Choroid plexus epithelial cell (primary cell): ENCODE data around the gene DAPK1.

Source experiments
- DNase-seq: peaks from one replicate; pipeline ENCODE4 v3.0.0-alpha.2; 2010; ENCODE audit warnings: low read depth
- H3K4me3 ChIP-seq: 2 replicates; pipeline ENCODE4 v1.5.1; 2011; ENCODE audit warnings: low read depth, mild to moderate bottlenecking, control low read depth, low read length, moderate library complexity
- CTCF ChIP-seq: conservative IDR thresholded peaks from 2 replicates; pipeline ENCODE4 v1.5.1; 2011; ENCODE audit warnings: low read depth, mild to moderate bottlenecking, control low read depth, inconsistent platforms, low read length, moderate library complexity

DAPK1 gene

GRCh38 chr9:87510252-87510683 lies 12.6 kb downstream of the DAPK1 start:
- DNase-seq: no peak
- H3K4me3 ChIP-seq: no peak overlapping the region
- TF ChIP-seq CTCF: no peak

- H3K4me3 ChIP-seq: no peak overlapping the region
- no peak for TF ChIP-seq CTCF
- no peak for DNase-seq
Measured at GRCh38 chr9:87512311-87512710, 14.6 kb downstream of the DAPK1 start.

GRCh38 chr9:87513161-87513560 lies 15.5 kb downstream of the DAPK1 start:
- TF ChIP-seq CTCF: no peak
- no peak overlapping the region for H3K4me3 ChIP-seq
- DNase-seq: peak; percentile 44

- TF ChIP-seq CTCF: no peak
- DNase-seq: no peak
- no peak overlapping the region for H3K4me3 ChIP-seq
Measured at GRCh38 chr9:87513880-87514535, 16.3 kb downstream of the DAPK1 start.

- H3K4me3 ChIP-seq: no peak overlapping the region
- DNase-seq: no peak
- TF ChIP-seq CTCF: no peak
Measured at GRCh38 chr9:87515006-87515405, 17.3 kb downstream of the DAPK1 start.

- no peak for TF ChIP-seq CTCF
- peak; percentile 20 for DNase-seq
- no peak overlapping the region for H3K4me3 ChIP-seq
Measured at GRCh38 chr9:87515588-87516221, 18.0 kb downstream of the DAPK1 start.

- no peak overlapping the region for H3K4me3 ChIP-seq
- DNase-seq: peak; percentile 67
- TF ChIP-seq CTCF: no peak
Measured at GRCh38 chr9:87516222-87516925, 18.7 kb downstream of the DAPK1 start.
